Activated CD8-positive, alpha-beta T cell treated with anti-CD3 and anti-CD28 coated beads, Interleukin-2, amount 10 ng/mL, durations not matched to agents 7 days and 5 days (primary cell): ENCODE measurements around the gene IQGAP1. TPM values are rescaled to one million over a fixed set of nuclear protein-coding genes. Genes with fewer than 3 reads are reported as not detected.

ENCODE experiments used
- ATAC-seq: fragments of 150-1000 bp; cut with Tn5 transposase; one replicate; pipeline ENCODE4 v1.10.0; 2021; ENCODE audit warnings: moderate library complexity
- CTCF ChIA-PET: fragments of 350-600 bp; sonication (Branson Sonifier 250); formaldehyde crosslinking; loops from one replicate; lab custom pipeline; 2021; ENCODE audit warnings: antibody characterized with exemption; lab: Charles Lee
- POLR2A ChIA-PET: fragments of 350-600 bp; sonication (Branson Sonifier 250); formaldehyde crosslinking; loops from one replicate; lab custom pipeline; 2021; ENCODE audit warnings: antibody characterized with exemption; lab: Charles Lee
- DNase-seq: peaks from one replicate; pipeline ENCODE4 v3.0.0-alpha.2; 2020
- H3K27ac Mint-ChIP-seq: one replicate; pipeline ENCODE4 v1.8.0; 2021; ENCODE audit warnings: mild to moderate bottlenecking, mixed read lengths
- H3K27me3 Mint-ChIP-seq: one replicate; pipeline ENCODE4 v1.8.0; 2021; ENCODE audit warnings: low read depth, mixed read lengths
- H3K36me3 Mint-ChIP-seq: one replicate; pipeline ENCODE4 v1.8.0; 2021; ENCODE audit warnings: low read depth, mixed read lengths
- H3K4me1 Mint-ChIP-seq: one replicate; pipeline ENCODE4 v1.8.0; 2021; ENCODE audit warnings: low read depth, mixed read lengths
- H3K4me3 Mint-ChIP-seq: one replicate; pipeline ENCODE4 v1.8.0; 2021; ENCODE audit warnings: mild to moderate bottlenecking, mixed read lengths
- H3K9me3 Mint-ChIP-seq: one replicate; pipeline ENCODE4 v1.8.0; 2022; ENCODE audit warnings: mixed read lengths; ENCODE audit not compliant: insufficient read depth
- total RNA-seq, 2 experiments: library from RNA; stranded (reverse); gene quantifications; one replicate each; pipeline ENCODE4 v1.2.3, GENCODE V29; 2021

IQGAP1 gene
- total RNA-seq, 2 experiments from 2014 or later = 249 to 257 TPM

- Mint-ChIP-seq H3K36me3 (peaks cover 24% of the 10 kb centered on the region), H3K4me1 (peaks cover 40% of the 10 kb centered on the region), H3K27ac (peak within 1 kb of the TSS; percentile 88), H3K4me3 (peak within 1 kb of the TSS; percentile 88), H3K9me3 (no peaks in the 10 kb centered on the region), H3K27me3 (no peaks in the 10 kb centered on the region)
- ATAC-seq (peak; percentile 89), DNase-seq (peak; percentile 62)
- POLR2A ChIA-PET = interaction anchor here (0.6 to 2.9 kb wide), 15 partner anchors 10 to 167 kb away, joined by 3 to 28 read pairs (median 5); no protein-coding TSS in a partner anchor
- CTCF ChIA-PET = interaction anchor here (0.6 to 2.7 kb wide), 9 partner anchors 10 to 356 kb away, joined by 4 to 20 read pairs (median 4); no protein-coding TSS in a partner anchor
These were observed 141.6 kb downstream of the IQGAP1 start, which contains the start of gene CRTC3 for GRCh38 chr15:90529371-90530249. Gene CRTC3 (plus strand): TSS chr15:90529923. CDS start chr15:90530072, 149 bp downstream.

GRCh38 chr15:90530250-90531051, 142.4 kb downstream of the IQGAP1 start:
- Mint-ChIP-seq H3K27ac (peak overlapping the region; percentile 88), H3K27me3 (no peaks in the 10 kb centered on the region), H3K9me3 (no peaks in the 10 kb centered on the region), H3K36me3 (peaks cover 26% of the 10 kb centered on the region), H3K4me3 (peak overlapping the region; percentile 88), H3K4me1 (peaks cover 43% of the 10 kb centered on the region)
- ChIA-PET POLR2A (interaction anchor here (0.8 to 2.9 kb wide), 16 partner anchors 10 to 401 kb away, joined by 3 to 28 read pairs (median 5); no protein-coding TSS in a partner anchor), CTCF (interaction anchor here (0.6 to 2.7 kb wide), 15 partner anchors 9 to 403 kb away, joined by 3 to 20 read pairs (median 6); partner anchors contain the start of gene BLM)
- DNase-seq = peak; percentile 67
- ATAC-seq = peak; percentile 63

GRCh38 chr15:90531147-90531546, 143.1 kb downstream of the IQGAP1 start:
- Mint-ChIP-seq H3K27me3 (no peaks in the 10 kb centered on the region), H3K9me3 (no peaks in the 10 kb centered on the region), H3K4me3 (peak overlapping the region; percentile 88), H3K36me3 (peaks cover 29% of the 10 kb centered on the region), H3K4me1 (peaks cover 47% of the 10 kb centered on the region), H3K27ac (no peak overlapping the region)
- no peak for DNase-seq
- ATAC-seq = no peak
- CTCF ChIA-PET = interaction anchor here (0.6 to 2.7 kb wide), 16 partner anchors 9 to 402 kb away, joined by 3 to 20 read pairs (median 5); partner anchors contain the start of gene BLM
- POLR2A ChIA-PET = interaction anchor here (0.8 to 2.9 kb wide), 11 partner anchors 9 to 400 kb away, joined by 3 to 28 read pairs (median 4); no protein-coding TSS in a partner anchor

GRCh38 chr15:90535254-90535653, 147.2 kb downstream of the IQGAP1 start:
- ChIA-PET POLR2A (interaction anchor here (0.8 kb wide), 1 partner anchor 26 kb away, joined by 3 read pairs; no protein-coding TSS in a partner anchor), CTCF (interaction anchor here (0.7 to 1.8 kb wide), 2 partner anchors 84 to 397 kb away, joined by 3 to 5 read pairs; partner anchors contain the start of gene HDDC3)
- H3K27ac Mint-ChIP-seq = no peak overlapping the region
- H3K4me1 Mint-ChIP-seq = peaks cover 70% of the 10 kb centered on the region
- ATAC-seq = no peak
- no peak for DNase-seq
- H3K36me3 Mint-ChIP-seq = peaks cover 55% of the 10 kb centered on the region
- no peak overlapping the region for H3K4me3 Mint-ChIP-seq
- H3K9me3 Mint-ChIP-seq = no peaks in the 10 kb centered on the region
- H3K27me3 Mint-ChIP-seq = no peaks in the 10 kb centered on the region

GRCh38 chr15:90539789-90540188, 151.7 kb downstream of the IQGAP1 start:
- no peaks in the 10 kb centered on the region for H3K27me3 Mint-ChIP-seq
- no peaks in the 10 kb centered on the region for H3K9me3 Mint-ChIP-seq
- ChIA-PET POLR2A (interaction anchor here (0.8 to 1.9 kb wide), 7 partner anchors 9 to 81 kb away, joined by 3 to 11 read pairs (median 4); no protein-coding TSS in a partner anchor), CTCF (interaction anchor here (0.7 to 2.5 kb wide), 10 partner anchors 9 to 247 kb away, joined by 3 to 20 read pairs (median 4); partner anchors contain the start of gene CRTC3)
- ATAC-seq = peak; percentile 70
- no peak for DNase-seq
- peaks cover 59% of the 10 kb centered on the region for H3K4me1 Mint-ChIP-seq
- H3K4me3 Mint-ChIP-seq = peak overlapping the region; percentile 82
- H3K27ac Mint-ChIP-seq = peak overlapping the region; percentile 95
- H3K36me3 Mint-ChIP-seq = peaks cover 56% of the 10 kb centered on the region

GRCh38 chr15:90540768-90541167, 152.7 kb downstream of the IQGAP1 start:
- Mint-ChIP-seq H3K9me3 (no peaks in the 10 kb centered on the region), H3K27me3 (no peaks in the 10 kb centered on the region), H3K36me3 (peaks cover 61% of the 10 kb centered on the region), H3K4me3 (peak overlapping the region; percentile 42), H3K27ac (no peak overlapping the region), H3K4me1 (peaks cover 56% of the 10 kb centered on the region)
- ChIA-PET POLR2A (interaction anchor here (0.8 to 1.9 kb wide), 4 partner anchors 10 to 58 kb away, joined by 4 to 11 read pairs (median 4); no protein-coding TSS in a partner anchor), CTCF (interaction anchor here (1.0 to 2.5 kb wide), 4 partner anchors 11 to 58 kb away, joined by 4 to 20 read pairs (median 10); partner anchors contain the start of gene CRTC3)
- no peak for ATAC-seq
- no peak for DNase-seq

- ChIA-PET POLR2A (interaction anchor here (1.4 kb wide), 1 partner anchor 15 kb away, joined by 3 read pairs; no protein-coding TSS in a partner anchor), CTCF (interaction anchor here (1.0 kb wide), 1 partner anchor 226 kb away, joined by 3 read pairs; no protein-coding TSS in a partner anchor)
- no peak overlapping the region for H3K4me3 Mint-ChIP-seq
- ATAC-seq = no peak
- no peaks in the 10 kb centered on the region for H3K27me3 Mint-ChIP-seq
- peaks cover 59% of the 10 kb centered on the region for H3K36me3 Mint-ChIP-seq
- no peak for DNase-seq
- no peak overlapping the region for H3K27ac Mint-ChIP-seq
- H3K9me3 Mint-ChIP-seq = no peaks in the 10 kb centered on the region
- peaks cover 43% of the 10 kb centered on the region for H3K4me1 Mint-ChIP-seq
These were observed 157.1 kb downstream of the IQGAP1 start for GRCh38 chr15:90545095-90545494.

GRCh38 chr15:90547540-90547939, 159.5 kb downstream of the IQGAP1 start:
- Mint-ChIP-seq H3K9me3 (no peaks in the 10 kb centered on the region), H3K27ac (peak overlapping the region; percentile 57), H3K4me3 (no peak overlapping the region), H3K4me1 (peaks cover 45% of the 10 kb centered on the region), H3K36me3 (peaks cover 66% of the 10 kb centered on the region), H3K27me3 (no peaks in the 10 kb centered on the region)
- ChIA-PET POLR2A (no interaction called here), CTCF (interaction anchor here (0.7 to 2.6 kb wide), 5 partner anchors 8 to 227 kb away, joined by 3 to 8 read pairs (median 3); no protein-coding TSS in a partner anchor)
- ATAC-seq (no peak), DNase-seq (no peak)

GRCh38 chr15:90550919-90551318, 162.9 kb downstream of the IQGAP1 start:
- Mint-ChIP-seq H3K4me3 (no peak overlapping the region), H3K27ac (no peak overlapping the region), H3K4me1 (peaks cover 35% of the 10 kb centered on the region), H3K36me3 (peaks cover 59% of the 10 kb centered on the region), H3K9me3 (no peaks in the 10 kb centered on the region), H3K27me3 (no peaks in the 10 kb centered on the region)
- POLR2A ChIA-PET = no interaction called here
- no peak for DNase-seq
- CTCF ChIA-PET = interaction anchor here (2.5 kb wide), 1 partner anchor 10 kb away, joined by 10 read pairs; no protein-coding TSS in a partner anchor
- ATAC-seq = no peak
